Measurements from ENCODE around the gene KCTD16.

DNA sequence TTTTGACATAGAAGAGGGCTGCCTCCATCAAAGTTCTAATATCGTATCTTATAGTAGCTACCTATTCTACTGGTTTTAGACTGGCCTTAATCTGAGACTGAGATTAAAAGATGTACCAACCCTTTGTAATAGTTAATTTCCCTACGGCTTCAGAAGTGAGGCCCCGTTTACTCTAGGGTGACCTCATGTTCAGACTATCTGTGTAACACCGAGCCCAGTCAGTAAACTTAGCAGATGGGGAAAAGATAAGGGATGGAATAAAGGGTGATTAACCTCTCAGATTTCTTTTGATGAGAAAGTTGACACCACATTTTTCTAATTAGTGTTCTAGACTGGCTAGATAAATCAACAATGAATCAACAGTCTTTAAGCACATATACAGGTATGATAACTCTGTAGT is 283.1 kb downstream of the KCTD16 start:
- TF ChIP-seq, protein P1, sequence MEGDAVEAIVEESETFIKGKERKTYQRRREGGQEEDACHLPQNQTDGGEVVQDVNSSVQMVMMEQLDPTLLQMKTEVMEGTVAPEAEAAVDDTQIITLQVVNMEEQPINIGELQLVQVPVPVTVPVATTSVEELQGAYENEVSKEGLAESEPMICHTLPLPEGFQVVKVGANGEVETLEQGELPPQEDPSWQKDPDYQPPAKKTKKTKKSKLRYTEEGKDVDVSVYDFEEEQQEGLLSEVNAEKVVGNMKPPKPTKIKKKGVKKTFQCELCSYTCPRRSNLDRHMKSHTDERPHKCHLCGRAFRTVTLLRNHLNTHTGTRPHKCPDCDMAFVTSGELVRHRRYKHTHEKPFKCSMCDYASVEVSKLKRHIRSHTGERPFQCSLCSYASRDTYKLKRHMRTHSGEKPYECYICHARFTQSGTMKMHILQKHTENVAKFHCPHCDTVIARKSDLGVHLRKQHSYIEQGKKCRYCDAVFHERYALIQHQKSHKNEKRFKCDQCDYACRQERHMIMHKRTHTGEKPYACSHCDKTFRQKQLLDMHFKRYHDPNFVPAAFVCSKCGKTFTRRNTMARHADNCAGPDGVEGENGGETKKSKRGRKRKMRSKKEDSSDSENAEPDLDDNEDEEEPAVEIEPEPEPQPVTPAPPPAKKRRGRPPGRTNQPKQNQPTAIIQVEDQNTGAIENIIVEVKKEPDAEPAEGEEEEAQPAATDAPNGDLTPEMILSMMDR (IDR thresholded peaks at IDR 0.05 in 8 of 11, conservative IDR thresholded peaks at IDR 0.05 in 3 of 11): no peak
- TF ChIP-seq POLR2A (IDR thresholded peaks at IDR 0.05): no peak
